SK-N-SH treated with all-trans-retinoic acid at 6 μM for 48 hours (cell line): Measurements from ENCODE around the gene FOSL2.

Source experiments
- ATAC-seq: fragments of 200-7000 bp; cut with Tn5 transposase; 3 replicates; pipeline ENCODE4 v1.9.1; 2020; ENCODE audit warnings: mild to moderate bottlenecking, moderate library complexity
- ARNTL ChIP-seq: fragments of 450-650 bp; formaldehyde crosslinking; IDR thresholded peaks from 2 replicates; pipeline ENCODE4 v1.5.0; 2020; ENCODE audit warnings: low read depth, mild to moderate bottlenecking, moderate library complexity, borderline replicate concordance
- BACH2 ChIP-seq: fragments of 250-450 bp; sonication (Bioruptor Pico); IDR thresholded peaks from 2 replicates; pipeline ENCODE4 v1.9.0; 2021; ENCODE audit warnings: mild to moderate bottlenecking, borderline replicate concordance
- CSDC2 ChIP-seq: fragments of 250-450 bp; sonication (Bioruptor Pico); IDR thresholded peaks from 2 replicates; pipeline ENCODE4 v1.5.0; 2020; ENCODE audit warnings: mild to moderate bottlenecking, moderate library complexity
- CSRNP3 ChIP-seq: fragments of 250-450 bp; sonication (Bioruptor Pico); IDR thresholded peaks from 2 replicates; pipeline ENCODE4 v1.5.1; 2021; ENCODE audit warnings: mild to moderate bottlenecking, moderate library complexity
- GLIS3 ChIP-seq: fragments of 250-450 bp; sonication (Bioruptor Pico); IDR thresholded peaks from 2 replicates; pipeline ENCODE4 v1.5.0; 2020; ENCODE audit warnings: mild to moderate bottlenecking, moderate library complexity
- ISL1 ChIP-seq: fragments of 250-450 bp; sonication (Bioruptor Pico); IDR thresholded peaks from 2 replicates; pipeline ENCODE4 v2.1.2; 2022; ENCODE audit warnings: mild to moderate bottlenecking, moderate library complexity
- PPARA ChIP-seq: fragments of 250-450 bp; sonication (Bioruptor Pico); IDR thresholded peaks from 2 replicates; pipeline ENCODE4 v1.5.0; 2020; ENCODE audit warnings: mild to moderate bottlenecking, borderline replicate concordance
- RARB ChIP-seq: fragments of 250-450 bp; sonication (Bioruptor Pico); IDR thresholded peaks from 2 replicates; pipeline ENCODE4 v1.8.0; 2021; ENCODE audit warnings: mild to moderate bottlenecking, moderate library complexity
- SNAI2 ChIP-seq: fragments of 250-450 bp; sonication (Bioruptor Pico); IDR thresholded peaks from 2 replicates; pipeline ENCODE4 v1.5.0; 2020; ENCODE audit warnings: mild to moderate bottlenecking, moderate library complexity
- TCF4 ChIP-seq: fragments of 250-450 bp; sonication (Bioruptor Pico); IDR thresholded peaks from 2 replicates; pipeline ENCODE4 v1.8.0; 2021; ENCODE audit warnings: mild to moderate bottlenecking, moderate library complexity, borderline replicate concordance
- TOX ChIP-seq: fragments of 250-450 bp; sonication (Bioruptor Pico); IDR thresholded peaks from 2 replicates; pipeline ENCODE4 v1.8.0; 2021; ENCODE audit warnings: mild to moderate bottlenecking, moderate library complexity, borderline replicate concordance
- TSHZ2 ChIP-seq: fragments of 250-450 bp; sonication (Bioruptor Pico); IDR thresholded peaks from 2 replicates; pipeline ENCODE4 v1.5.0; 2020; ENCODE audit warnings: mild to moderate bottlenecking, moderate library complexity
- ZFP3 ChIP-seq: fragments of 250-450 bp; sonication (Bioruptor Pico); IDR thresholded peaks from 2 replicates; pipeline ENCODE4 v1.5.0; 2020; ENCODE audit warnings: mild to moderate bottlenecking, moderate library complexity
- ZFP30 ChIP-seq: fragments of 450-650 bp; formaldehyde crosslinking; IDR thresholded peaks from 2 replicates; pipeline ENCODE4 v1.5.0; 2022; ENCODE audit warnings: mild to moderate bottlenecking, moderate library complexity
- ZNF565 ChIP-seq: fragments of 450-650 bp; formaldehyde crosslinking; conservative IDR thresholded peaks from 2 replicates; pipeline ENCODE4 v1.5.0; 2020; ENCODE audit warnings: low read depth, mild to moderate bottlenecking, moderate library complexity
- ZNF70 ChIP-seq: fragments of 450-650 bp; formaldehyde crosslinking; IDR thresholded peaks from 2 replicates; pipeline ENCODE4 v1.5.0; 2020; ENCODE audit warnings: mild to moderate bottlenecking, moderate library complexity
- ZNF8 ChIP-seq: fragments of 450-650 bp; formaldehyde crosslinking; IDR thresholded peaks from 2 replicates; pipeline ENCODE4 v1.5.0; 2020; ENCODE audit warnings: mild to moderate bottlenecking, moderate library complexity
- TF ChIP-seq, protein P1 (sequence below): fragments of 250-450 bp; sonication (Bioruptor Pico); IDR thresholded peaks from 2 replicates; pipeline ENCODE4 v1.8.0; 2020; ENCODE audit warnings: mild to moderate bottlenecking, moderate library complexity, borderline replicate concordance
- TF ChIP-seq, protein P2 (sequence below): fragments of 250-450 bp; sonication (Bioruptor Pico); IDR thresholded peaks from 2 replicates; pipeline ENCODE4 v1.5.1; 2020; ENCODE audit warnings: low read depth, mild to moderate bottlenecking, moderate library complexity
- TF ChIP-seq, protein P3 (sequence below): fragments of 250-450 bp; sonication (Bioruptor Pico); IDR thresholded peaks from 2 replicates; pipeline ENCODE4 v1.8.0; 2021; ENCODE audit warnings: low read depth, mild to moderate bottlenecking, moderate library complexity, borderline replicate concordance

The FOSL2 gene

GRCh38 chr2:28432362-28432761 lies 39.7 kb downstream of the FOSL2 start (continued):
- TF ChIP-seq, protein P1, sequence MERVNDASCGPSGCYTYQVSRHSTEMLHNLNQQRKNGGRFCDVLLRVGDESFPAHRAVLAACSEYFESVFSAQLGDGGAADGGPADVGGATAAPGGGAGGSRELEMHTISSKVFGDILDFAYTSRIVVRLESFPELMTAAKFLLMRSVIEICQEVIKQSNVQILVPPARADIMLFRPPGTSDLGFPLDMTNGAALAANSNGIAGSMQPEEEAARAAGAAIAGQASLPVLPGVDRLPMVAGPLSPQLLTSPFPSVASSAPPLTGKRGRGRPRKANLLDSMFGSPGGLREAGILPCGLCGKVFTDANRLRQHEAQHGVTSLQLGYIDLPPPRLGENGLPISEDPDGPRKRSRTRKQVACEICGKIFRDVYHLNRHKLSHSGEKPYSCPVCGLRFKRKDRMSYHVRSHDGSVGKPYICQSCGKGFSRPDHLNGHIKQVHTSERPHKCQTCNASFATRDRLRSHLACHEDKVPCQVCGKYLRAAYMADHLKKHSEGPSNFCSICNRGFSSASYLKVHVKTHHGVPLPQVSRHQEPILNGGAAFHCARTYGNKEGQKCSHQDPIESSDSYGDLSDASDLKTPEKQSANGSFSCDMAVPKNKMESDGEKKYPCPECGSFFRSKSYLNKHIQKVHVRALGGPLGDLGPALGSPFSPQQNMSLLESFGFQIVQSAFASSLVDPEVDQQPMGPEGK (CRISPR knock-in tag) = no peak
- TF ChIP-seq BACH2 (no peak), ZFP3 (no peak), TOX (CRISPR knock-in tag) (no peak), ISL1 (CRISPR knock-in tag) (no peak), CSDC2 (CRISPR knock-in tag) (no peak)
- TF ChIP-seq, all 23 proteins: peak for 0

DNA sequence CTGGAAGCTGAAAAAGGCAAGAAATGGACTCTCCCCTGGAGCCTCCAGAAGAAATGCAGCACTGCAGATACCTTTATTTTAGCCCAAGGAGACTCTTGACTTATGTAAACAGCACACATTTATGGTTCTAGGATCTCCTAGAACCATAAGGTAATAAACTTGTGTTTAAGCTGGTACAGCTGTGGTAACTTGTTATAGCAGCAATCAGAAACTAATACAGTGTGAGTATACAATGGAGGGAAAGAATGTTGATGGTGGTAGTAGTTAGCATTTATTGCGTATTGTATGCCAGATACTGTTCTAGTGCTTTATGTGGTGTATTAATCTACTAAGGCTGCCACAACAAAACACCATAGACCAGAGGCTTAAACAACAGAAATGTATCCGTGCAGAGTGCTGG lies 40.6 kb downstream of the FOSL2 start:
- ATAC-seq = no peak
- TF ChIP-seq TCF4 (CRISPR knock-in tag) = no peak
- no peak for TF ChIP-seq ZNF8 (CRISPR knock-in tag)
- TF ChIP-seq ARNTL = no peak
- TF ChIP-seq TSHZ2 (CRISPR knock-in tag) = no peak
- TF ChIP-seq BACH2 = no peak
- no peak for TF ChIP-seq ZNF70 (CRISPR knock-in tag)
- no peak for TF ChIP-seq PPARA
- no peak for TF ChIP-seq ZFP30 (CRISPR knock-in tag)
- no peak for TF ChIP-seq ZNF565 (CRISPR knock-in tag)
- TF ChIP-seq RARB (CRISPR knock-in tag) = no peak
- TF ChIP-seq, protein P2, sequence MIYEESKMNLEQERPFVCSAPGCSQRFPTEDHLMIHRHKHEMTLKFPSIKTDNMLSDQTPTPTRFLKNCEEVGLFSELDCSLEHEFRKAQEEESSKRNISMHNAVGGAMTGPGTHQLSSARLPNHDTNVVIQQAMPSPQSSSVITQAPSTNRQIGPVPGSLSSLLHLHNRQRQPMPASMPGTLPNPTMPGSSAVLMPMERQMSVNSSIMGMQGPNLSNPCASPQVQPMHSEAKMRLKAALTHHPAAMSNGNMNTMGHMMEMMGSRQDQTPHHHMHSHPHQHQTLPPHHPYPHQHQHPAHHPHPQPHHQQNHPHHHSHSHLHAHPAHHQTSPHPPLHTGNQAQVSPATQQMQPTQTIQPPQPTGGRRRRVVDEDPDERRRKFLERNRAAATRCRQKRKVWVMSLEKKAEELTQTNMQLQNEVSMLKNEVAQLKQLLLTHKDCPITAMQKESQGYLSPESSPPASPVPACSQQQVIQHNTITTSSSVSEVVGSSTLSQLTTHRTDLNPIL (CRISPR knock-in tag) = no peak
- no peak for TF ChIP-seq TOX (CRISPR knock-in tag)
- TF ChIP-seq CSRNP3 (CRISPR knock-in tag) = no peak
- TF ChIP-seq, protein P3, sequence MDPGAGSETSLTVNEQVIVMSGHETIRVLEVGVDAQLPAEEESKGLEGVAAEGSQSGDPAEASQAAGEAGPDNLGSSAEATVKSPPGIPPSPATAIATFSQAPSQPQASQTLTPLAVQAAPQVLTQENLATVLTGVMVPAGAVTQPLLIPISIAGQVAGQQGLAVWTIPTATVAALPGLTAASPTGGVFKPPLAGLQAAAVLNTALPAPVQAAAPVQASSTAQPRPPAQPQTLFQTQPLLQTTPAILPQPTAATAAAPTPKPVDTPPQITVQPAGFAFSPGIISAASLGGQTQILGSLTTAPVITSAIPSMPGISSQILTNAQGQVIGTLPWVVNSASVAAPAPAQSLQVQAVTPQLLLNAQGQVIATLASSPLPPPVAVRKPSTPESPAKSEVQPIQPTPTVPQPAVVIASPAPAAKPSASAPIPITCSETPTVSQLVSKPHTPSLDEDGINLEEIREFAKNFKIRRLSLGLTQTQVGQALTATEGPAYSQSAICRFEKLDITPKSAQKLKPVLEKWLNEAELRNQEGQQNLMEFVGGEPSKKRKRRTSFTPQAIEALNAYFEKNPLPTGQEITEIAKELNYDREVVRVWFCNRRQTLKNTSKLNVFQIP (CRISPR knock-in tag) = no peak
- no peak for TF ChIP-seq SNAI2
- no peak for TF ChIP-seq ISL1 (CRISPR knock-in tag)
- TF ChIP-seq, all 23 proteins: peak for 0

DNA sequence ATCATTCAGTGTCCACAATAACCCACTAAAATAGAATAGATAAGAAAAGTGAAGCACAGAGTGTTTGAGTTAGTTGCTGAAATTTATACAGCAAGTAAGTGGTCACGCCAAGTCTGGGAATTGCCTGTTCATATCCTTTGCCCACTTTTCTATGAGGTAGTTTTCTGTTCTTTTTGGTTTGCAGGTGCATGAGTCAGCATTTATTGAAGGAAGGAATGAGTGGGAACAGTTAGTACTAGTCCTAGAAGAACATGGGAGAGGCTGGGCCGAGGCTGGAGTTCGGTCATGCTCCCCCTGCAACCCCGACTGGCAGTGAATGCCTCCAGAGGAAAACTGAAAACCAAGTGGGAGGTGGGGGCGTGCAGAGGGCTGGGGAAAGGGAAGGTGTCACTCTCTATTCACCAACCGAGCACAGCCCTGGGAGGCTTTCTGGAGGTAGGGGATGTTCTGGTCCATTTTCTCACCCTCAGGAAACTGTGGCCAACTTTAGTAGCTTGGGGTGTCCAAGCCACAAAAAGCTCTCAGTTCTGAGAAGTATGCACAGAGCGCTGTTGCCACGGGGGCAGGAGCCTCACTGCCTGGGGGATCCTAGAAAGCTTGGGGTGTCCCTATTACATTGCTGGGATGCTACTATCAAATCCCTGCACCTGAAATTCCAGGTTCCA lies 41.4 kb downstream of the FOSL2 start:
- TF ChIP-seq GLIS3 (CRISPR knock-in tag) (no peak), TSHZ2 (CRISPR knock-in tag) (no peak), CSRNP3 (CRISPR knock-in tag) (no peak), TOX (CRISPR knock-in tag) (no peak)
- no peak for ATAC-seq
